IMR-90 (cell line): ENCODE data around the gene IFT25. TPM values are rescaled to one million over a fixed set of nuclear protein-coding genes. Genes with fewer than 3 reads are reported as not detected.

ENCODE experiments used
- ATAC-seq: fragments of 200-7000 bp; cut with Tn5 transposase; 2 replicates; pipeline ENCODE4 v1.9.1; 2020; ENCODE audit warnings: low read depth, mild to moderate bottlenecking, moderate library complexity
- BruUV-seq: library from RNA; stranded (reverse); fragments of 400-500 nt; replicated peaks from 2 replicates; lab custom pipeline; 2021; lab: Mats Ljungman, UMichigan
- CTCF ChIA-PET: fragments of 300-600 bp; formaldehyde crosslinking; extraction: SDS; loops from one replicate; lab custom pipeline; 2021; ENCODE audit warnings: antibody characterized with exemption; lab: Yijun Ruan, JAX
- POLR2A ChIA-PET: fragments of 300-600 bp; sonication (Branson Sonifier 250); formaldehyde crosslinking; loops from one replicate; lab custom pipeline; 2022; ENCODE audit warnings: antibody characterized with exemption; ENCODE audit not compliant: unreplicated experiment; lab: Charles Lee
- DNase-seq: peaks from one replicate; pipeline ENCODE4 v3.0.0; 2013
- H2AFZ ChIP-seq: replicated peaks from 2 replicates; pipeline ENCODE3; 2013; ENCODE audit warnings: low read length, mild to moderate bottlenecking; ENCODE audit not compliant: poor library complexity
- H2AK5ac ChIP-seq: 2 replicates; pipeline ENCODE4 v1.6.1; 2013; ENCODE audit warnings: low read depth, low read length, inconsistent platforms
- H2AK9ac ChIP-seq: replicated peaks from 2 replicates; pipeline ENCODE3; 2013; ENCODE audit warnings: mild to moderate bottlenecking, low read depth, low read length, moderate library complexity; ENCODE audit not compliant: poor library complexity
- H2BK120ac ChIP-seq: 2 replicates; pipeline ENCODE4 v1.6.1; 2013; ENCODE audit warnings: low read depth, low read length, inconsistent platforms
- H2BK15ac ChIP-seq: 3 replicates; pipeline ENCODE4 v1.6.1; 2013; ENCODE audit warnings: low read depth, low read length, inconsistent platforms
- H2BK20ac ChIP-seq: 2 replicates; pipeline ENCODE4 v1.6.1; 2013; ENCODE audit warnings: low read depth, mild to moderate bottlenecking, inconsistent platforms, low read length, moderate library complexity
- H2BK5ac ChIP-seq: 2 replicates; pipeline ENCODE4 v1.6.1; 2013; ENCODE audit warnings: mild to moderate bottlenecking, low read depth, low read length, inconsistent platforms; ENCODE audit not compliant: poor library complexity, severe bottlenecking
- H3K14ac ChIP-seq: replicated peaks from 2 replicates; pipeline ENCODE4 v1.6.1; 2013; ENCODE audit warnings: low read depth, low read length, inconsistent platforms
- H3K18ac ChIP-seq: 2 replicates; pipeline ENCODE4 v1.6.1; 2013; ENCODE audit warnings: low read depth, low read length, control low read depth
- H3K23ac ChIP-seq: 2 replicates; pipeline ENCODE4 v1.6.1; 2013; ENCODE audit warnings: low read depth, low read length, inconsistent platforms
- H3K27ac ChIP-seq: 2 replicates; pipeline ENCODE4 v1.5.1; 2013; ENCODE audit warnings: mild to moderate bottlenecking, control low read depth, low read length; ENCODE audit not compliant: insufficient read depth
- H3K27me3 ChIP-seq: 2 replicates; pipeline ENCODE4 v1.6.1; 2013; ENCODE audit warnings: low read length; ENCODE audit not compliant: control insufficient read depth, insufficient read depth
- H3K36me3 ChIP-seq: 2 replicates; pipeline ENCODE4 v1.6.1; 2013; ENCODE audit warnings: low read length, mixed read lengths; ENCODE audit not compliant: control insufficient read depth, insufficient read depth
- H3K4ac ChIP-seq: 2 replicates; pipeline ENCODE4 v1.6.1; 2013; ENCODE audit warnings: low read depth, low read length, inconsistent platforms
- H3K4me1 ChIP-seq: 2 replicates; pipeline ENCODE4 v1.6.1; 2013; ENCODE audit warnings: low read length, mixed read lengths; ENCODE audit not compliant: control insufficient read depth, insufficient read depth
- H3K4me2 ChIP-seq: 2 replicates; pipeline ENCODE4 v1.6.1; 2013; ENCODE audit warnings: low read depth, mild to moderate bottlenecking, control low read depth, low read length, moderate library complexity
- H3K4me3 ChIP-seq: 2 replicates; pipeline ENCODE4 v1.5.1; 2013; ENCODE audit warnings: low read depth, mild to moderate bottlenecking, control low read depth, low read length, moderate library complexity; ENCODE audit not compliant: insufficient read depth
- H3K56ac ChIP-seq: 2 replicates; pipeline ENCODE4 v1.6.1; 2013; ENCODE audit warnings: low read length, inconsistent platforms; ENCODE audit not compliant: insufficient read depth; ENCODE audit errors: extremely low read depth
- H3K79me1 ChIP-seq, 2 experiments: 2 replicates each; pipeline ENCODE4 v1.6.1; 2013; ENCODE audit warnings: low read length in 2 of 2, inconsistent platforms in 1 of 2, low read depth in 1 of 2
- H3K9ac ChIP-seq: 2 replicates; pipeline ENCODE4 v1.6.1; 2013; ENCODE audit warnings: low read depth, low read length, control low read depth
- H3K9me1 ChIP-seq: 2 replicates; pipeline ENCODE4 v1.6.1; 2013; ENCODE audit warnings: low read length, inconsistent platforms; ENCODE audit not compliant: insufficient read depth
- H3K9me3 ChIP-seq: 2 replicates; pipeline ENCODE4 v1.6.1; 2013; ENCODE audit warnings: low read length; ENCODE audit not compliant: control insufficient read depth, insufficient read depth
- H4K20me1 ChIP-seq: 2 replicates; pipeline ENCODE4 v1.6.1; 2013; ENCODE audit warnings: low read length, inconsistent platforms; ENCODE audit not compliant: insufficient read depth
- H4K5ac ChIP-seq: 2 replicates; pipeline ENCODE4 v1.6.1; 2013; ENCODE audit warnings: mild to moderate bottlenecking, low read depth, low read length, control low read depth
- H4K8ac ChIP-seq, 2 experiments: 2 replicates each; pipeline ENCODE4 v1.6.1; 2013; ENCODE audit warnings: low read depth in 2 of 2, low read length in 2 of 2, control low read depth in 1 of 2, inconsistent platforms in 1 of 2
- H4K91ac ChIP-seq: 2 replicates; pipeline ENCODE4 v1.6.1; 2013; ENCODE audit warnings: low read depth, low read length, inconsistent platforms; ENCODE audit not compliant: insufficient read depth
- ELK1 ChIP-seq: fragments of 150-350 bp; IDR thresholded peaks from 2 replicates; pipeline ENCODE4 v1.6.1; 2016; ENCODE audit warnings: low read depth, mild to moderate bottlenecking, low read length, moderate library complexity, borderline replicate concordance
- MAFK ChIP-seq: IDR thresholded peaks from 2 replicates; pipeline ENCODE4 v1.6.1; 2012; ENCODE audit warnings: low read depth, low read length, improper control_type of control experiment
- RCOR1 ChIP-seq: IDR thresholded peaks from 2 replicates; pipeline ENCODE4 v1.6.1; 2012; ENCODE audit warnings: mild to moderate bottlenecking, low read length, improper control_type of control experiment; ENCODE audit not compliant: insufficient replicate concordance
- WGBS, 2 experiments: methylation state at CpG; one replicate each; pipeline versions ENCODE4 v1.1.5 to v1.1.7; 2013; ENCODE audit warnings: missing lambda C conversion rate in 2 of 2; ENCODE audit not compliant: insufficient read length in 1 of 2; ENCODE audit errors: extremely low coverage in 2 of 2; 5-methylcytosine and 5-hydroxymethylcytosine counted together
- dilution Hi-C: fragments of 300-500 bp; cut with HindIII; formaldehyde crosslinking; loops from one replicate; pipeline ENCODE4 v1.14.3; 2018; ENCODE audit warnings: low sequenced_read_pairs; ENCODE audit not compliant: unreplicated experiment
- in situ Hi-C: fragments of 300-500 bp; cut with MboI; formaldehyde crosslinking; loops from 3 replicates; pipeline ENCODE4 v1.14.3; 2019; ENCODE audit warnings: low sequenced_read_pairs, inconsistent platforms, mixed read lengths
- intact Hi-C: fragments of 100-400 bp; cut with micrococcal nuclease; formaldehyde crosslinking; loops from 2 replicates; pipeline ENCODE4 v1.10.0; 2022
- polyA plus RNA-seq, 3 experiments: library from polyadenylated mRNA; depleted of rRNA; stranded (reverse); fragments of >200 nt; gene quantifications; 2 replicates each; pipeline ENCODE4 v1.2.3, GENCODE V29; 2012; ENCODE audit warnings: low replicate concordance in 1 of 3
- total RNA-seq: library from RNA; depleted of rRNA; stranded (reverse); fragments of >200 nt; gene quantifications from 2 replicates; pipeline ENCODE4 v1.2.3, GENCODE V29; 2012

Gene IFT25
- total and polyA plus RNA-seq, 2 of the 4 experiments (the other 2 are of a cell fraction) = 9.1 to 38.0 TPM

DNA sequence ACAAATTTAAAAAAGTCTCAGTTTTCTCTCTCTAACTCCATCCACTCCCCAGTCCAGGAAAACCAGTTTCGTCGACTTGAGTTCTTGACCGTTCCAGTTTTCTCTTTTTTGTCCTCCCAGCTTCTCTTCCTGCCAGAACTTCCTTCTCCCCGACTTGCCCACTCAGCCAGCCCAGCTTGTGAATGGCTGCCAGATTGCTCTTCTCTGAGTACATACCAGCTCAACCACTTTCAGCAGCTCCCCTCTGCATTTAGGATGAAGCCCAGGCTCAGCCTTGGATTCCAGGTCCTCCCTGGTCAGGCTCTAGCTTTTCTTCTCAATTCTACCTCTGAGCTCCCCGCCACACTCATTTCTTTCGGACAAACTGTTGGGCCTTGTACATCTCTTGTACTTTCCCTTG lies 50.1 kb downstream of the IFT25 start:
- POLR2A ChIA-PET = no interaction called here

More for the DNA sequence above, 50.1 kb downstream of the IFT25 start:
- BruUV-seq = no TSS peak
- Histone ChIP-seq H3K9me3 (no peaks in the 10 kb centered on the region), H4K5ac (no peak overlapping the region), H3K79me1 (peaks cover 0 to 3% of the 10 kb centered on the region in 2 experiments; a peak in 1 of 4 replicates), H3K4me2 (no peak overlapping the region), H2BK120ac (no peak overlapping the region), H3K9me1 (peaks cover 20% of the 10 kb centered on the region), H3K56ac (no peak overlapping the region), H3K14ac (peak overlapping the region; percentile 65; the same call in 1 of the 2 replicates), H3K9ac (no peak overlapping the region), H3K4me1 (peaks cover 17% of the 10 kb centered on the region), H3K27ac (no peak overlapping the region), H3K36me3 (no peaks in the 10 kb centered on the region), H4K20me1 (peaks cover 12% of the 10 kb centered on the region; the same call in 1 of the 2 replicates), H2BK15ac (peak overlapping the region; percentile 65; the same call in 1 of the 3 replicates), H2AK9ac (no peak overlapping the region), H3K18ac (no peak overlapping the region), H3K4ac (peak overlapping the region; percentile 44; the same call in 1 of the 2 replicates), H3K4me3 (no peak overlapping the region), H2AK5ac (peak overlapping the region; percentile 41; the same call in 1 of the 2 replicates), H3K23ac (no peak overlapping the region), H2AFZ (no peak overlapping the region), H4K8ac (no peak overlapping the region), H2BK20ac (peak overlapping the region; percentile 72; the same call in 1 of the 2 replicates), H3K27me3 (no peaks in the 10 kb centered on the region), H4K91ac (peak overlapping the region; percentile 7), H2BK5ac (no peak overlapping the region)
- intact Hi-C loops = no loop called here
- 80% methylated on average over 5 of the region's 6 CpGs; no CpG with 5 or more reads in 1 of the 2 experiments for WGBS, 2 experiments
- in situ Hi-C loops = no loop called here
- ATAC-seq = no peak
- CTCF ChIA-PET = no interaction called here
- dilution Hi-C loops = no loop called here
- DNase-seq = no peak
- TF ChIP-seq ELK1 = no peak
- no peak for TF ChIP-seq RCOR1
- no peak for TF ChIP-seq MAFK
